Measurements from ENCODE around the gene RNF181.

DNA sequence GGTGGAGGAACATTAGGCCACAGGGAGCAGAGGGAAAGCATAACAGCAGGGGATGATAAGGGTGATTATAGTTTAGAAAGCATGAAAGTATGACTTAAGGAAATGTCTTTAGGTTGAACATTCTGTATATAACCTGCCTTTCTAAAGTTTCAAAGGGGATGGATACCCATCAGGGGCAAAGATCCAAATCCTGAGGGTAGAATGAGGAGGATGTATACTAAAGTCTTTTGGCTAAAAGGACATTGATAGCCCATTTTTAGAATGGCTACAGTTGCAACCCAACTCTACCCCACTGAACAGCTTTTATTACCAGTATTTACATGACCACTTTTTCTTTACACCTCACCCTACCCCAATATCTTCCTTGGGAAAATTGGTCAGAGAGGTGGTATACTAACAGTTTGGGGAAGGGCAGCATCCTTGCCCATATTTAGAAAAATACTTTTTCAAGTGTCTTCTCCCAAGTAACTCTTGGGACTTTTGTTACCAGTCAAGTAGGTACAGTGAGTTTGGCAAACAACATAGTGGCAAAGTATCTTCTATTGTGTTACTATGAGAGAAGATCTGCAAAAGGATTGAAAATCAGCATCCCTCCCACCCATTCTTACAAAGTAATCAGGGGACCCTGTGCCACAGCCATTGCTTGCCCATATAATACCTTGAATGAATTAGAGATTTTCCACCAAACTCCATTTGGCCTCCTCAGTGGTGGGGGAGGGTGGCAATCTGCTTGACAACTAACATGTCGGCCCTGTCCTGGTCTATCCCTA lies 48.3 kb upstream of the RNF181 start:
- TF ChIP-seq YY1 (IDR thresholded peaks at IDR 0.05; ENCODE audit: low read depth) (no peak), MXI1 (IDR thresholded peaks at IDR 0.05; ENCODE audit: low read depth, low read length) (no peak), SIN3A (IDR thresholded peaks at IDR 0.05; ENCODE audit: borderline replicate concordance, low read depth, low read length) (no peak), EP300 (IDR thresholded peaks at IDR 0.05; ENCODE audit: borderline replicate concordance in 1 of 2, low read depth in 1 of 2, low read length in 1 of 2) (no peak), SMC3 (IDR thresholded peaks at IDR 0.05; ENCODE audit: low read depth, low read length) (no peak), GATA2 (CRISPR knock-in tag; IDR thresholded peaks at IDR 0.05) (no peak), POLR2AphosphoS5 (IDR thresholded peaks at IDR 0.05; ENCODE audit: low read depth, low read length) (peak; percentile 2), TAF1 (IDR thresholded peaks at IDR 0.05; ENCODE audit: borderline replicate concordance, low read depth, low read length) (no peak)
- TF ChIP-seq, protein P1, sequence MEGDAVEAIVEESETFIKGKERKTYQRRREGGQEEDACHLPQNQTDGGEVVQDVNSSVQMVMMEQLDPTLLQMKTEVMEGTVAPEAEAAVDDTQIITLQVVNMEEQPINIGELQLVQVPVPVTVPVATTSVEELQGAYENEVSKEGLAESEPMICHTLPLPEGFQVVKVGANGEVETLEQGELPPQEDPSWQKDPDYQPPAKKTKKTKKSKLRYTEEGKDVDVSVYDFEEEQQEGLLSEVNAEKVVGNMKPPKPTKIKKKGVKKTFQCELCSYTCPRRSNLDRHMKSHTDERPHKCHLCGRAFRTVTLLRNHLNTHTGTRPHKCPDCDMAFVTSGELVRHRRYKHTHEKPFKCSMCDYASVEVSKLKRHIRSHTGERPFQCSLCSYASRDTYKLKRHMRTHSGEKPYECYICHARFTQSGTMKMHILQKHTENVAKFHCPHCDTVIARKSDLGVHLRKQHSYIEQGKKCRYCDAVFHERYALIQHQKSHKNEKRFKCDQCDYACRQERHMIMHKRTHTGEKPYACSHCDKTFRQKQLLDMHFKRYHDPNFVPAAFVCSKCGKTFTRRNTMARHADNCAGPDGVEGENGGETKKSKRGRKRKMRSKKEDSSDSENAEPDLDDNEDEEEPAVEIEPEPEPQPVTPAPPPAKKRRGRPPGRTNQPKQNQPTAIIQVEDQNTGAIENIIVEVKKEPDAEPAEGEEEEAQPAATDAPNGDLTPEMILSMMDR (IDR thresholded peaks at IDR 0.05) = no peak
- TF ChIP-seq, protein P2, sequence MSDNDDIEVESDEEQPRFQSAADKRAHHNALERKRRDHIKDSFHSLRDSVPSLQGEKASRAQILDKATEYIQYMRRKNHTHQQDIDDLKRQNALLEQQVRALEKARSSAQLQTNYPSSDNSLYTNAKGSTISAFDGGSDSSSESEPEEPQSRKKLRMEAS (IDR thresholded peaks at IDR 0.05; ENCODE audit: low read depth) = no peak
- TF ChIP-seq, protein P3, sequence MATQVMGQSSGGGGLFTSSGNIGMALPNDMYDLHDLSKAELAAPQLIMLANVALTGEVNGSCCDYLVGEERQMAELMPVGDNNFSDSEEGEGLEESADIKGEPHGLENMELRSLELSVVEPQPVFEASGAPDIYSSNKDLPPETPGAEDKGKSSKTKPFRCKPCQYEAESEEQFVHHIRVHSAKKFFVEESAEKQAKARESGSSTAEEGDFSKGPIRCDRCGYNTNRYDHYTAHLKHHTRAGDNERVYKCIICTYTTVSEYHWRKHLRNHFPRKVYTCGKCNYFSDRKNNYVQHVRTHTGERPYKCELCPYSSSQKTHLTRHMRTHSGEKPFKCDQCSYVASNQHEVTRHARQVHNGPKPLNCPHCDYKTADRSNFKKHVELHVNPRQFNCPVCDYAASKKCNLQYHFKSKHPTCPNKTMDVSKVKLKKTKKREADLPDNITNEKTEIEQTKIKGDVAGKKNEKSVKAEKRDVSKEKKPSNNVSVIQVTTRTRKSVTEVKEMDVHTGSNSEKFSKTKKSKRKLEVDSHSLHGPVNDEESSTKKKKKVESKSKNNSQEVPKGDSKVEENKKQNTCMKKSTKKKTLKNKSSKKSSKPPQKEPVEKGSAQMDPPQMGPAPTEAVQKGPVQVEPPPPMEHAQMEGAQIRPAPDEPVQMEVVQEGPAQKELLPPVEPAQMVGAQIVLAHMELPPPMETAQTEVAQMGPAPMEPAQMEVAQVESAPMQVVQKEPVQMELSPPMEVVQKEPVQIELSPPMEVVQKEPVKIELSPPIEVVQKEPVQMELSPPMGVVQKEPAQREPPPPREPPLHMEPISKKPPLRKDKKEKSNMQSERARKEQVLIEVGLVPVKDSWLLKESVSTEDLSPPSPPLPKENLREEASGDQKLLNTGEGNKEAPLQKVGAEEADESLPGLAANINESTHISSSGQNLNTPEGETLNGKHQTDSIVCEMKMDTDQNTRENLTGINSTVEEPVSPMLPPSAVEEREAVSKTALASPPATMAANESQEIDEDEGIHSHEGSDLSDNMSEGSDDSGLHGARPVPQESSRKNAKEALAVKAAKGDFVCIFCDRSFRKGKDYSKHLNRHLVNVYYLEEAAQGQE (IDR thresholded peaks at IDR 0.05; ENCODE audit: low read depth, low read length) = no peak
- TF ChIP-seq, protein P4, sequence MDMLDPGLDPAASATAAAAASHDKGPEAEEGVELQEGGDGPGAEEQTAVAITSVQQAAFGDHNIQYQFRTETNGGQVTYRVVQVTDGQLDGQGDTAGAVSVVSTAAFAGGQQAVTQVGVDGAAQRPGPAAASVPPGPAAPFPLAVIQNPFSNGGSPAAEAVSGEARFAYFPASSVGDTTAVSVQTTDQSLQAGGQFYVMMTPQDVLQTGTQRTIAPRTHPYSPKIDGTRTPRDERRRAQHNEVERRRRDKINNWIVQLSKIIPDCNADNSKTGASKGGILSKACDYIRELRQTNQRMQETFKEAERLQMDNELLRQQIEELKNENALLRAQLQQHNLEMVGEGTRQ (IDR thresholded peaks at IDR 0.05; ENCODE audit: borderline replicate concordance, low read depth, low read length) = no peak
- TF ChIP-seq, protein P5, sequence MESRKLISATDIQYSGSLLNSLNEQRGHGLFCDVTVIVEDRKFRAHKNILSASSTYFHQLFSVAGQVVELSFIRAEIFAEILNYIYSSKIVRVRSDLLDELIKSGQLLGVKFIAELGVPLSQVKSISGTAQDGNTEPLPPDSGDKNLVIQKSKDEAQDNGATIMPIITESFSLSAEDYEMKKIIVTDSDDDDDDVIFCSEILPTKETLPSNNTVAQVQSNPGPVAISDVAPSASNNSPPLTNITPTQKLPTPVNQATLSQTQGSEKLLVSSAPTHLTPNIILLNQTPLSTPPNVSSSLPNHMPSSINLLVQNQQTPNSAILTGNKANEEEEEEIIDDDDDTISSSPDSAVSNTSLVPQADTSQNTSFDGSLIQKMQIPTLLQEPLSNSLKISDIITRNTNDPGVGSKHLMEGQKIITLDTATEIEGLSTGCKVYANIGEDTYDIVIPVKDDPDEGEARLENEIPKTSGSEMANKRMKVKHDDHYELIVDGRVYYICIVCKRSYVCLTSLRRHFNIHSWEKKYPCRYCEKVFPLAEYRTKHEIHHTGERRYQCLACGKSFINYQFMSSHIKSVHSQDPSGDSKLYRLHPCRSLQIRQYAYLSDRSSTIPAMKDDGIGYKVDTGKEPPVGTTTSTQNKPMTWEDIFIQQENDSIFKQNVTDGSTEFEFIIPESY (IDR thresholded peaks at IDR 0.05; ENCODE audit: borderline replicate concordance, low read depth) = no peak
- TF ChIP-seq, protein P6, sequence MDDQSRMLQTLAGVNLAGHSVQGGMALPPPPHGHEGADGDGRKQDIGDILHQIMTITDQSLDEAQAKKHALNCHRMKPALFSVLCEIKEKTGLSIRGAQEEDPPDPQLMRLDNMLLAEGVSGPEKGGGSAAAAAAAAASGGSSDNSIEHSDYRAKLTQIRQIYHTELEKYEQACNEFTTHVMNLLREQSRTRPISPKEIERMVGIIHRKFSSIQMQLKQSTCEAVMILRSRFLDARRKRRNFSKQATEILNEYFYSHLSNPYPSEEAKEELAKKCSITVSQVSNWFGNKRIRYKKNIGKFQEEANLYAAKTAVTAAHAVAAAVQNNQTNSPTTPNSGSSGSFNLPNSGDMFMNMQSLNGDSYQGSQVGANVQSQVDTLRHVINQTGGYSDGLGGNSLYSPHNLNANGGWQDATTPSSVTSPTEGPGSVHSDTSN (IDR thresholded peaks at IDR 0.05) = no peak
